Endothelial cell of umbilical vein (primary cell): Measurements from ENCODE around the gene NFKBIE. TPM values are rescaled to one million over a fixed set of nuclear protein-coding genes. Genes with fewer than 3 reads are reported as not detected.

Source experiments
- BruUV-seq: library from RNA; stranded (reverse); fragments of 400-500 nt; replicated peaks from 2 replicates; lab custom pipeline; 2021; lab: Mats Ljungman, UMichigan
- CTCF ChIA-PET: fragments of 300-600, 350-600 bp; sonication (Branson Sonifier 250); formaldehyde crosslinking; loops from one replicate; lab custom pipeline; 2021; ENCODE audit warnings: antibody characterized with exemption, inconsistent platforms; lab: Charles Lee
- POLR2A ChIA-PET: fragments of 300-600, 350-600 bp; sonication (Branson Sonifier 250); formaldehyde crosslinking; loops from one replicate; lab custom pipeline; 2021; ENCODE audit warnings: antibody characterized with exemption, inconsistent platforms; lab: Charles Lee
- DNase-seq: peaks from one replicate; pipeline ENCODE4 v3.0.0-alpha.2; 2011; ENCODE audit warnings: low read depth, low spot score
- FAIRE-seq: peaks from 2 replicates; lab custom pipeline; 2011; peaks lifted over from hg19 to GRCh38; lab: Jason Lieb, UNC
- H2AFZ ChIP-seq: 2 replicates; pipeline ENCODE4 v1.6.0; 2012; ENCODE audit warnings: low read depth, low read length, control low read depth, inconsistent platforms
- H3K27ac ChIP-seq: 2 replicates; pipeline ENCODE4 v1.5.1; 2011; ENCODE audit warnings: low read depth, mild to moderate bottlenecking, control low read depth, low read length, moderate library complexity; ENCODE audit not compliant: insufficient read depth
- H3K27me3 ChIP-seq, 2 experiments: 2 replicates each; pipeline versions ENCODE4 v1.6.0 to v1.6.1; 2011; ENCODE audit warnings: low read length in 2 of 2, mixed read lengths in 1 of 2; ENCODE audit not compliant: control insufficient read depth in 2 of 2, insufficient read depth in 2 of 2
- H3K36me3 ChIP-seq, 2 experiments: 2 replicates in 1 of 2; 3 replicates in 1 of 2; pipeline ENCODE4 v1.5.1; 2011; ENCODE audit warnings: low read length in 2 of 2, mild to moderate bottlenecking in 1 of 2, moderate library complexity in 1 of 2; ENCODE audit not compliant: control insufficient read depth in 2 of 2, insufficient read depth in 2 of 2; ENCODE audit errors: extremely low read depth in 1 of 2
- H3K4me1 ChIP-seq: 3 replicates; pipeline ENCODE4 v1.5.1; 2011; ENCODE audit warnings: mild to moderate bottlenecking, low read length; ENCODE audit not compliant: control insufficient read depth, insufficient read depth; ENCODE audit errors: extremely low read depth
- H3K4me2 ChIP-seq: 2 replicates; pipeline ENCODE4 v1.6.1; 2011; ENCODE audit warnings: low read length, control low read depth, mixed read lengths; ENCODE audit not compliant: insufficient read depth
- H3K4me3 ChIP-seq, 3 experiments: fragments of 200-600 bp in 1 of 3; sonication (generic), shearing (Covaris generic) in 1 of 3; replicated peaks in 1 of 3; 2 replicates each; pipeline ENCODE4 v1.5.1; 2011 to 2016; ENCODE audit warnings: control low read depth in 3 of 3, low read length in 3 of 3, mild to moderate bottlenecking in 2 of 3, inconsistent platforms in 1 of 3, low read depth in 1 of 3, moderate library complexity in 1 of 3; ENCODE audit not compliant: insufficient read depth in 1 of 3
- H3K79me2 ChIP-seq: 2 replicates; pipeline ENCODE4 v1.6.0; 2012; ENCODE audit warnings: low read length, inconsistent platforms; ENCODE audit not compliant: control insufficient read depth, insufficient read depth
- H3K9ac ChIP-seq: replicated peaks from 2 replicates; pipeline ENCODE3; 2011; ENCODE audit warnings: low read length, control low read depth; ENCODE audit not compliant: insufficient read depth; ENCODE audit errors: extremely low read depth
- H3K9me1 ChIP-seq: replicated peaks from 3 replicates; pipeline ENCODE4 v1.6.0; 2011; ENCODE audit warnings: mild to moderate bottlenecking, low read length; ENCODE audit not compliant: control insufficient read depth, insufficient read depth; ENCODE audit errors: extremely low read depth
- H3K9me3 ChIP-seq: replicated peaks from 2 replicates; pipeline ENCODE4 v1.5.1; 2012; ENCODE audit warnings: low read length, inconsistent platforms; ENCODE audit not compliant: control insufficient read depth, insufficient read depth
- H4K20me1 ChIP-seq: replicated peaks from 2 replicates; pipeline ENCODE3; 2011; ENCODE audit warnings: mild to moderate bottlenecking, low read length; ENCODE audit not compliant: control insufficient read depth, insufficient read depth; ENCODE audit errors: extremely low read depth
- FOS ChIP-seq: IDR thresholded peaks from 2 replicates; pipeline ENCODE4 v1.6.1; 2011; ENCODE audit warnings: mild to moderate bottlenecking, low read length, moderate library complexity, borderline replicate concordance; ENCODE audit not compliant: insufficient read depth
- GATA2 ChIP-seq: IDR thresholded peaks from 2 replicates; pipeline ENCODE4 v1.7.0; 2011; ENCODE audit warnings: low read depth, mild to moderate bottlenecking, moderate library complexity, mixed read lengths, low read length; ENCODE audit not compliant: insufficient read length, insufficient read depth
- MYC ChIP-seq: IDR thresholded peaks from one replicate; pipeline ENCODE4 v1.6.1; 2011; ENCODE audit warnings: mild to moderate bottlenecking, low read depth, low read length
- POLR2A ChIP-seq: IDR thresholded peaks from 2 replicates; pipeline ENCODE4 v1.6.1; 2012; ENCODE audit warnings: low read depth, mild to moderate bottlenecking, control low read depth, low read length
- POLR2AphosphoS5 ChIP-seq: IDR thresholded peaks from 2 replicates; pipeline ENCODE4 v1.6.1; 2012; ENCODE audit warnings: low read depth, mild to moderate bottlenecking, control low read depth, low read length, moderate library complexity; ENCODE audit not compliant: insufficient read depth
- dilution Hi-C: fragments of 300-500 bp; cut with MboI; formaldehyde crosslinking; loops from one replicate; pipeline ENCODE4 v1.15.0; 2019; ENCODE audit warnings: low sequenced_read_pairs; ENCODE audit not compliant: extremely low pct_ligation_motif_present
- intact Hi-C: fragments of 100-400 bp; cut with micrococcal nuclease; formaldehyde crosslinking; loops from one replicate; pipeline ENCODE4 v1.10.0; 2022
- polyA plus RNA-seq, 4 experiments: library from polyadenylated mRNA; depleted of rRNA in 3 of 4; stranded (reverse) in 3 of 4; unstranded in 1 of 4; fragments of >200 nt; gene quantifications; 2 replicates each; pipeline versions ENCODE4 v1.2.1 to v1.2.3, GENCODE V29; 2011 to 2012; ENCODE audit warnings: missing spikeins in 1 of 4
- total RNA-seq: library from RNA; stranded (reverse); gene quantifications from 2 replicates; pipeline ENCODE4 v1.2.3, GENCODE V29; 2021
- TF ChIP-seq, protein P1 (sequence below): IDR thresholded peaks from 2 replicates; pipeline ENCODE4 v1.6.1; 2011; ENCODE audit not compliant: insufficient read depth, insufficient read length
- TF ChIP-seq, protein P2 (sequence below), 2 donors: IDR thresholded peaks; 1 replicate in 1 of 2; 2 replicates in 1 of 2; pipeline ENCODE4 v1.5.1; 2011; ENCODE audit warnings: low read length in 2 of 2, mild to moderate bottlenecking in 2 of 2, moderate library complexity in 2 of 2, control low read depth in 1 of 2, inconsistent platforms in 1 of 2, low read depth in 1 of 2; ENCODE audit not compliant: insufficient read depth in 1 of 2; ENCODE audit errors: extremely low read depth in 1 of 2

NFKBIE gene
- total and polyA plus RNA-seq, 2 donors (not counting 3 experiments of a cell fraction or from before 2014, with no cell fraction given), result 19.0 to 22.6 TPM

- intact Hi-C loops (no loop called here), dilution Hi-C loops (no loop called here)
- DNase-seq, result no peak
- peaks cover 42% of the 10 kb centered on the region for H3K79me2 ChIP-seq
- peaks cover 2% of the 10 kb centered on the region for H4K20me1 ChIP-seq
- TF ChIP-seq, protein P1, sequence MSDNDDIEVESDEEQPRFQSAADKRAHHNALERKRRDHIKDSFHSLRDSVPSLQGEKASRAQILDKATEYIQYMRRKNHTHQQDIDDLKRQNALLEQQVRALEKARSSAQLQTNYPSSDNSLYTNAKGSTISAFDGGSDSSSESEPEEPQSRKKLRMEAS, result no peak
- TF ChIP-seq POLR2AphosphoS5, result peak; percentile 66
- TF ChIP-seq POLR2A, result peak; percentile 53
- H3K27ac ChIP-seq, result no peak overlapping the region
- FAIRE-seq, result peak; percentile 26
- no TSS peak for BruUV-seq
- H3K9me3 ChIP-seq, result no peaks in the 10 kb centered on the region
- peaks cover 19% of the 10 kb centered on the region for H3K4me1 ChIP-seq
- no peaks in the 10 kb centered on the region for H3K27me3 ChIP-seq
- H3K9ac ChIP-seq, result no peak overlapping the region
- peak overlapping the region; percentile 63 for H3K4me2 ChIP-seq
- H3K36me3 ChIP-seq, result peaks cover 34 to 55% of the 10 kb centered on the region in 2 experiments
- H3K4me3 ChIP-seq, result no peak overlapping the region
- H2AFZ ChIP-seq, result no peak overlapping the region
- POLR2A ChIA-PET, result interaction anchor here (2.9 kb wide), 1 partner anchor 9 kb away, joined by 49 read pairs; the partner anchor contains the start of gene HSP90AB1
- H3K9me1 ChIP-seq, result no peaks in the 10 kb centered on the region
- CTCF ChIA-PET, result interaction anchor here (1.2 to 3.3 kb wide), 4 partner anchors 9 to 83 kb away, joined by 7 to 38 read pairs (median 22); partner anchors contain the start of gene HSP90AB1
These were observed 10.1 kb downstream of the NFKBIE start for GRCh38 chr6:44255105-44255808.

DNA sequence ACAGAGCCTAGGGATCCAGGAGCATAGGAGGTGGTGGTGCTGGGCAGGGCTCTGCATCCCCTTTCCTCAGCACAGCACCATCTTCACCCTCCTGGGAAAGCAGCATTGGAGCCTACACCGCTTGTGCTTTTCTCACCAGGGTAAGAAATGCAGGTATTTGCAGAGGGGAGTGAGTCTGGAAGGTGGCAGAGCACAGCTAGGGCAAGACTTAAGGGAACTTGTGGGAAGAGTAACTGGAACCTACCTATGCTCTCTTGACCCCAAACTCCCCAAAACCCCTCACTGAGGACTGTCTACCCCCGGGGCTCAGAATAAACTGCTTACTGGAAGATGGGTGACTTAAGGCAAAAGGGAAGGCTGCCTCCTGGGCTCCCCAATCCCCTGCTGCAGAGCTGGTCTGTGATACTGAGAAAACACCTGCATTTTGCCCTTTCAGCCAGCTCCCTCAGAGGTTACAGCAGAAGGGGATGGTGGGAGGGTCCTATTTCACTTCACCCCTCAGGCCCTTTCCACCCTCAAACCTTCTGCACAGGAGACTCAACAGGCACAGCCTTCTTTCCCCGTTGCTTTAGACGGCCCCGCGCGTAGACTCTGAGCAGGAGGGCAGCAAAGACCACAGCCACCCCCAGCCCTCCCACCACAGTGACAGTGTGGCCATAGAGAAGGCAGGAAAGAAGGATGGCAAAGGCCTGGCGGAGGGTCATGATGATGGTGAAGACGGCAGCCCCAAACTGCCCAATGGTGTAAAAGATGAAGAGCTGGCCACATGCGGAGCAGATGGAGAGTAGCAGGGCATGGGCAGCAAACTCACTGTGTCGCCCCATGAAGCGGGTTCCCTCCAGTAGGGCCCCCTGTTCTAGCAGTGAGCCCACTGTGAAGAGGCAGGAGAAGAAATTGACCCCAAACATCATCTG lies 10.9 kb downstream of the NFKBIE start:
- H3K36me3 ChIP-seq, result peaks cover 40 to 52% of the 10 kb centered on the region in 2 experiments
- H4K20me1 ChIP-seq, result peaks cover 5% of the 10 kb centered on the region
- dilution Hi-C loops (no loop called here), intact Hi-C loops (no loop called here)
- H3K9me1 ChIP-seq, result no peaks in the 10 kb centered on the region
- no peaks in the 10 kb centered on the region for H3K9me3 ChIP-seq
- DNase-seq (no peak), FAIRE-seq (no peak)
- H3K27ac ChIP-seq, result no peak overlapping the region
- ChIA-PET POLR2A (interaction anchor here (2.9 kb wide), 1 partner anchor 8 kb away, joined by 49 read pairs; the partner anchor contains the start of gene HSP90AB1), CTCF (interaction anchor here (0.8 to 3.3 kb wide), 6 partner anchors 8 to 82 kb away, joined by 3 to 38 read pairs (median 6); partner anchors contain the start of gene HSP90AB1)
- TF ChIP-seq MYC, result no peak
- no peak for TF ChIP-seq FOS
- peak; percentile 33 for TF ChIP-seq POLR2A
- TF ChIP-seq, protein P2, sequence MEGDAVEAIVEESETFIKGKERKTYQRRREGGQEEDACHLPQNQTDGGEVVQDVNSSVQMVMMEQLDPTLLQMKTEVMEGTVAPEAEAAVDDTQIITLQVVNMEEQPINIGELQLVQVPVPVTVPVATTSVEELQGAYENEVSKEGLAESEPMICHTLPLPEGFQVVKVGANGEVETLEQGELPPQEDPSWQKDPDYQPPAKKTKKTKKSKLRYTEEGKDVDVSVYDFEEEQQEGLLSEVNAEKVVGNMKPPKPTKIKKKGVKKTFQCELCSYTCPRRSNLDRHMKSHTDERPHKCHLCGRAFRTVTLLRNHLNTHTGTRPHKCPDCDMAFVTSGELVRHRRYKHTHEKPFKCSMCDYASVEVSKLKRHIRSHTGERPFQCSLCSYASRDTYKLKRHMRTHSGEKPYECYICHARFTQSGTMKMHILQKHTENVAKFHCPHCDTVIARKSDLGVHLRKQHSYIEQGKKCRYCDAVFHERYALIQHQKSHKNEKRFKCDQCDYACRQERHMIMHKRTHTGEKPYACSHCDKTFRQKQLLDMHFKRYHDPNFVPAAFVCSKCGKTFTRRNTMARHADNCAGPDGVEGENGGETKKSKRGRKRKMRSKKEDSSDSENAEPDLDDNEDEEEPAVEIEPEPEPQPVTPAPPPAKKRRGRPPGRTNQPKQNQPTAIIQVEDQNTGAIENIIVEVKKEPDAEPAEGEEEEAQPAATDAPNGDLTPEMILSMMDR (IDR thresholded peaks at IDR 0.05; ENCODE audit: extremely low read depth in 1 of 2, insufficient read depth in 1 of 2, low read depth in 1 of 2, low read length in 2 of 2), result no peak
- TF ChIP-seq GATA2, result no peak
- peak; percentile 35 for TF ChIP-seq POLR2AphosphoS5
- BruUV-seq, result TSS peak; percentile 18
- H3K9ac ChIP-seq, result no peak overlapping the region
- H3K27me3 ChIP-seq, result no peaks in the 10 kb centered on the region
- no peak overlapping the region for H2AFZ ChIP-seq
- peaks cover 50% of the 10 kb centered on the region for H3K79me2 ChIP-seq
- H3K4me1 ChIP-seq, result peaks cover 25% of the 10 kb centered on the region
- H3K4me2 ChIP-seq, result no peak overlapping the region
- H3K4me3 ChIP-seq, result no peak overlapping the region
